Myocyte (in vitro differentiated cells): ENCODE measurements around the gene KCTD4. TPM values are rescaled to one million over a fixed set of nuclear protein-coding genes. Genes with fewer than 3 reads are reported as not detected.

Source experiments
- DNase-seq: peaks from one replicate; pipeline ENCODE4 v3.0.0-alpha.2; 2012; ENCODE audit warnings: low read depth
- total RNA-seq: library from RNA; depleted of rRNA; stranded (reverse); fragments of >200 nt; gene quantifications from 2 replicates; pipeline ENCODE4 v1.2.3, GENCODE V29; 2014

KCTD4 gene
- total RNA-seq, 1 donor from 2014 or later: not detected

DNA sequence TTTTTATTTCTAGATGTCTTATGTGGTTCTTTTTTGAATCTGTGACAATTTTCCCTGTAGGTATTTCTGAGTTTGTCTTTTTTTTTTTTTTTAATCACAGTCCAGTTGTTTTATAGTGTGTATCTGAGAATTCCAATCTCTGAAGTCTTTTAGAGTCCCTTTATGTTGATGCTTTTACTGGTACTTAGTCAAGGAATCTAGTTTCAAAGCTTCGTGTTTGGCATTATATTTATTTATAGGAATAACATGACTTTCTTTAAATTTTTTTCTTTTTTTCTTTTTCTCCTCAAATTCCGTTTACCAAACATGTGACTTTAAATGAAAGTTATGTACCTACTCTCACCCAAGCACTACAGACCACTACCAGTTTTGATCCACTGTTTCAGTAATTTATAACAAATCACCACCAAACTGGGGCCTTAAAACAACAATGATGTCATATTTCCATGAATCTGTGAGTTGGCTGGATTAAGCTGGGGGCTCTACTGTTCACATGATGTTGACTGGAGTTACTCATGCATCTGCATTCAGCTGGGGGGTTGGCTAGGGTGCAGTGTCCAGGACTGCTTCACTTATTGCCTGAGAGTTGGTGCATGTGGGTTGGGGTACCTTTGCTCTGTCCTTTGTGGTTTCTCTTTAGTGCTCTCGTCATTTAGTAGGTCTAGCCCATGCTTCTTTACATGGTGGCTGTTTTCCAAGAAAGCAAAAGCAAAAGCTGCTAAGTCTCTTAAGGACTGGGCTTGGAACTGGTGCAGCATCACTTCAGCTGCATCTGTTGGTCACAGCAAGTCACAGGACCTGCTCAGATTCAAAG is 22.3 kb downstream of the KCTD4 start:
- peak; percentile 42 for DNase-seq

DNA sequence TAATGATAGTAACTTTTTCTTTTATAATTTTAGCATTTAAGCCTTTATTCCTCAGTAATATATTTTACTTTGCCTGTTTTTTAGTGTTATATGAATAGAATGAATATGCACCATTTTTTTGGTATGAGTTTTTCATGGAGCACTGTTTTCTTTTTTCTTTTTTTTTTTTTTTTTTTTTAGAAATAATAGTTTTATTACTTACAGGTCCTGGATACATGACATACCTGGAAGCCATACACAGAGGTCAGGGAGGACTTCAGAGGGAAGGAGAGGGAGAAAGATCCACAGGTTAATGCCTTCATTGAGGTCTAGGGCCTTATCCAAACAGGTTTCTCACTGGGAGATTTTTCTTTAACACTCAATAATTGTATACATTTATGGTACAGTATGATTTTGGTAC is 26.4 kb downstream of the KCTD4 start:
- no peak for DNase-seq

DNA sequence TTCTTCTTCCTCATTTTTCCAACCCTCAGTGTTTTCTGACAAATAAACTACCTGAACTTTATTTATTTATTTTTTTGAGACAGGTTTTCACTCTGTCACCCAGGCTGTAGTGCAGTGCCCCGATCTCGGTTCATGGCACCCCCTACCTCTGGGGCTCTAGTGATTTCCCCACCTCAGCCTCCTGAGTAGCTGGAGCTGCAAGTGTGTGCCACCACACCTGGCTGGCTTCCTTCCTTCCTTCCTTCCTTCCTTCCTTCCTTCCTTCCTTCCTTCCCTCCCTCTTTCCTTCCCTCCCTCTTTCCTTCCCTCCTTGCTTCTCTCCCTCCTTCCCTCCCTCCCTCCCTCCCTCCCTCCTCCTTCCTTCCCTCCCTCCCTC is 32.3 kb downstream of the KCTD4 start:
- DNase-seq: no peak

GRCh38 chr13:45167611-45168554 is 33.0 kb downstream of the KCTD4 start:
- DNase-seq: peak; percentile 20

DNA sequence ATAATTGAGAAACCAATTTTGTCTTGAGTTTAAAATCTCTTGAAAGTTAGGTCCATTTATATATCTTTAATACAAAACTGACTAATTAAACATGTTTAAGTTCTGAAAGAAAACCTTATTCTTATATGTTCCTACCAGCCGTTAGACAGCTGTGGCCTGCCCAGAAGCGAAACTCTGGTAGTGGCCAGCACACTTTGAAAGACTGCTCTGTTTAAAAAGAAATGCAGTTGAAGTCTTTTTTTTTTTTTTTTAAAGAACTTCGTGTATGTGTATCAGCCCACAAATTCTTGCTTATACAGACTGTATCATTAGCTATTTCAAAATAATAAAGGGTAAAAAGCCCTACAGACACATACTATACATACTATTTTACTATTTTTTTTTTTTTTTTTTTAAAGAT is 34.0 kb downstream of the KCTD4 start:
- no peak for DNase-seq

DNA sequence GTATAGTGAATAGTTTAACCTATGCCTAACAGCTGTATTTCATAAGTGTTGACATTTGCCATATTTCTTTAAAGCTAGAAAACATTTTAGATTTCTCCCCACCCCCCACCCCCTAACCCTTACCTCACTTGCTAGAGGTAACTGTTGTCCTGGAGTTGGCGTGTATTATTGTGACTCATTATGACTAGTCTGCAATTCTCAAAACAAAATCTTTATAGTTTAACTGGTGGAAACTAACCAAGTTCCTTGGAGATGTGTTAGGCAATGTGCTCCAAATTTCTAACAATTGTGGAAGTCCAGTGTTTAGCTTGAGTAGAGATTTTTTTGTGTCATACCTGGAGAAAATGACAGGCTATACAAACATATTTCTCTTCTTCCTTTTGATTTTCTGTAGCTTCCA is 38.0 kb downstream of the KCTD4 start:
- DNase-seq: peak; percentile 34

DNA sequence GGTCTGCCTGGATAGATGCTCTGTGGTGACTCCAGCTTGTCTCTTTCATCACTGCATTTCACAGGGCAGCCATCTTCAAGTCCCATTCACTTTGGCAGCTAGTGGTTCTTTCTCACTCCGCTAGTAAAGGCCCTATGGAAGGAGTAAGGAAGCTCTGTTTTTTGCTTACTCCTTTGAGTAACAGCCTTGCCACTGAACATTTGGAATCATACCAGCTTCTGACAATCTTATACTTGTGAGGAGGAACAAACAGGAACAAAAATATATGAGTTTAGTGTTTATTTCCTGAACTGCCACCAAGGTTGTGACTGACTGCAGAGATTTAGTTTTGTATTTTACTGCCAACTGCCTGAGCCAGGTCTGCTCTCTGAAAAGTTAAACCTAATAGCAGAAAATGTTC is 38.7 kb downstream of the KCTD4 start:
- DNase-seq: no peak

DNA sequence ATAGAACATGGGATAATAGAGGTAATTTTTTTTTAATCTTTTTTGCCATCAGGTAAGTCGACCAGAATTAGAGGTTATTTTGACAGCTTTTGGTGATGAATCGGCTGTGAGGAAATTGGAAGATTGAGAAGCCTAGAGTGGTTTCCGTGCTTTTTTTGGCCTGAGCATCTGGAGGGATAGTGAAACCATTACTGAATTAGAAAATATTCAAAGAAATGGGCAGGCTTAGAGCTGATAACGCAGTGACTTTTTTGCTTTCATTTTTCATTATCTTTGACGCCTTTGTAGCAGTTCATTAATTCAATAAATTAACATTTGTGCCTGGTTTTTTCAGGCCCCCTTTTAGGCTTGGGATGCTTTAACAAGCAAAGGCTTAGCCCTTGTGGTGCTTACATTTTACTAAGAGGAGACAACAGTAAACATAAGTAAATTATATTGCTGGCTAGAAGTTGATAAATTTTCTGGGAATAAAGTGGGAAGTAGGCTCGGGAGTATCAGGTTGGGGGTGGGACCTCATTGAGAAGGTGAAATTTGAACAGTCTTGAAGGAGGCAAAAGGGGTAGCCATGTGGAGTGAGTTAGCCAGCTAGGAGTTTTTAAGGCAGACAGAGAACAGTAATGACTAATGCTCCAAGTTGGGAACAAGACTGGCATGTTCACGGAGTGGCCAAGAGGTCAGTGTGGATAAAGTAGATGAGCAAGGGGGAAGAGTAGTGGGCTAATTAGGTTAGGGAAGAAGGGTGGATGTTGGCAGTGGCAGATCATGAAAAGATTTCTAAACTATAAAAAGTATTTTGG is 44.1 kb downstream of the KCTD4 start:
- DNase-seq: peak; percentile 38

- DNase-seq: no peak
Measured at GRCh38 chr13:45149964-45150363, 50.9 kb downstream of the KCTD4 start.

DNA sequence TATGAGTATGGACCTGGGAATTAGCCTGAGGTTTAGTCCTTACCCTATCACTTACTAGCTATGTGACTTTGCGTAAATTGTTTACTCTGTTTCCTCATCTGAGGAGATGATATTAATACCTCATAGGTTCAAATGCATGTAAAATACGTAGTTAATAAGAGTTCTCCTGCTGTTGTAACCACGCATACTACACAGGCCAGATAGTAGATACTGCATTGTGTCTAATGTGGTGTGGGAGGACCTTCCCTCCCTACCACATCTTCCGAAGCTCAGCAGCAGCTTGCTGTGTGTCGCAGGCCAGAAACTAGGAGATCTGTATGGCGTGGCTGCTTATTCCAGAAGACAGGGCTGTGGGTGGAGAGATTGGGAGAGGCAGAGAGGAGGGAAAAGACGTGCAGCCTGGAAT is 57.5 kb downstream of the KCTD4 start:
- DNase-seq: no peak

Other genes with a start within 250 kb of the KCTD4 start
- gene NUFIP1, start 211.6 kb downstream of the KCTD4 start, total RNA-seq: 4.5 and 5.6 TPM in 2 replicates
- 27.5 and 30.7 TPM in 2 replicates for gene GPALPP1, start 211.5 kb downstream of the KCTD4 start, total RNA-seq
- 30.8 and 33.9 TPM in 2 replicates for gene GTF2F2, start 80.5 kb downstream of the KCTD4 start, total RNA-seq
- 2,103 and 2,274 TPM in 2 replicates for gene TPT1, start 140.1 kb upstream of the KCTD4 start, total RNA-seq
- 8.8 and 12.3 TPM in 2 replicates for gene SLC25A30, start 217.3 kb upstream of the KCTD4 start, total RNA-seq